GM20000 (cell line): ENCODE data around the gene ENAH.

Source experiments
- DNase-seq: peaks from one replicate; pipeline ENCODE4 v3.0.0; 2012; ENCODE audit warnings: low spot score
- CTCF ChIP-seq: IDR thresholded peaks from 2 replicates; pipeline ENCODE4 v1.5.1; 2012; ENCODE audit warnings: mild to moderate bottlenecking, control low read depth; ENCODE audit errors: extremely low read depth, missing control alignments

ENAH gene

GRCh38 chr1:225685476-225686176 is 32.7 kb upstream of the ENAH start:
- TF ChIP-seq CTCF, result no peak
- no peak for DNase-seq

- TF ChIP-seq CTCF, result no peak
- DNase-seq, result no peak
Measured at GRCh38 chr1:225684741-225685140, 31.8 kb upstream of the ENAH start.

GRCh38 chr1:225681231-225681630 is 28.3 kb upstream of the ENAH start:
- no peak for DNase-seq
- no peak for TF ChIP-seq CTCF

- TF ChIP-seq CTCF, result no peak
Measured at GRCh38 chr1:225678545-225678944, 25.6 kb upstream of the ENAH start.

GRCh38 chr1:225677350-225678124 is 24.6 kb upstream of the ENAH start:
- DNase-seq, result no peak
- TF ChIP-seq CTCF, result no peak

More at GRCh38 chr1:225678545-225678944, 25.6 kb upstream of the ENAH start:
- no peak for DNase-seq

GRCh38 chr1:225674381-225674780 is 21.5 kb upstream of the ENAH start:
- DNase-seq, result no peak
- no peak for TF ChIP-seq CTCF
